K562 (cell line): ENCODE data around the gene RGL4. TPM values are rescaled to one million over a fixed set of nuclear protein-coding genes. Genes with fewer than 3 reads are reported as not detected.
"Not testable (repeated sequence)": the region's sequence is repeated elsewhere in the genome, so short reads cannot be mapped to it uniquely, and the experiment has no call there.

Experiments used
- ATAC-seq: fragments of 200-7000 bp; cut with Tn5 transposase; 3 replicates; pipeline ENCODE4 v1.9.1; 2020; ENCODE audit warnings: moderate library complexity
- Bru-seq: library from RNA; stranded (reverse); fragments of 400-500 nt; gene quantifications from one replicate; lab custom pipeline; 2021; lab: Mats Ljungman, UMichigan
- BruChase-seq, 2 experiments: library from RNA; stranded (reverse); fragments of 400-500 nt; gene quantifications; one replicate each; lab custom pipeline; 2021; lab: Mats Ljungman, UMichigan
- BruUV-seq: library from RNA; stranded (reverse); fragments of 400-500 nt; replicated peaks from 2 replicates; lab custom pipeline; 2021; lab: Mats Ljungman, UMichigan
- CTCF ChIA-PET: fragments of 300-600 bp; formaldehyde crosslinking; extraction: SDS; loops from one replicate; lab custom pipeline; 2021; ENCODE audit warnings: low intra/inter-chr PET ratio; lab: Yijun Ruan, JAX
- POLR2A ChIA-PET: fragments of 300-600, 350-650 bp; sonication (Branson Sonifier 250); formaldehyde crosslinking; extraction: SDS; loops from one replicate; lab custom pipeline; 2021; ENCODE audit warnings: antibody characterized with exemption, inconsistent platforms; lab: Yijun Ruan, JAX
- DNase-seq, 4 experiments: peaks; one replicate each; pipeline versions ENCODE4 v3.0.0 to v3.0.0-alpha.2; 2011 to 2018; ENCODE audit warnings: low spot score in 3 of 4, mixed read lengths in 3 of 4; ENCODE audit errors: extremely low read depth in 1 of 4
- FAIRE-seq: peaks from 2 replicates; lab custom pipeline; 2011; peaks lifted over from hg19 to GRCh38; lab: Jason Lieb, UNC
- H2AFZ ChIP-seq: 2 replicates; pipeline ENCODE4 v1.6.0; 2011; ENCODE audit warnings: low read depth, low read length, control low read depth, inconsistent platforms
- H3K27ac ChIP-seq: fragments of 200-600 bp; 3 replicates; pipeline ENCODE4 v1.8.0; 2011; ENCODE audit warnings: low read depth, mild to moderate bottlenecking, control low read depth, inconsistent platforms, low read length, moderate library complexity, mixed read lengths; ENCODE audit errors: extremely low read depth
- H3K27me3 ChIP-seq, 2 experiments: fragments of 300-600 bp in 1 of 2; 2 replicates in 1 of 2; 3 replicates in 1 of 2; pipeline versions ENCODE4 v1.6.0 to v1.8.0; 2011; ENCODE audit warnings: inconsistent platforms in 2 of 2, low read length in 2 of 2, mild to moderate bottlenecking in 1 of 2, mixed read lengths in 1 of 2, moderate library complexity in 1 of 2; ENCODE audit not compliant: control insufficient read depth in 2 of 2, insufficient read depth in 2 of 2
- H3K36me3 ChIP-seq: fragments of 300-600 bp; 3 replicates; pipeline ENCODE4 v1.8.0; 2011; ENCODE audit warnings: mild to moderate bottlenecking, low read length, inconsistent platforms; ENCODE audit not compliant: control insufficient read depth, insufficient read depth
- H3K4me1 ChIP-seq, 2 experiments: fragments of 200-600 bp in 1 of 2; replicated peaks in 1 of 2; 2 replicates in 1 of 2; 3 replicates in 1 of 2; pipeline versions ENCODE4 v1.5.1 to v1.8.0; 2011; ENCODE audit warnings: inconsistent platforms in 2 of 2, low read length in 2 of 2, mild to moderate bottlenecking in 1 of 2, mixed read lengths in 1 of 2, moderate library complexity in 1 of 2; ENCODE audit not compliant: control insufficient read depth in 2 of 2, insufficient read depth in 2 of 2
- H3K4me2 ChIP-seq: 2 replicates; pipeline ENCODE4 v1.6.1; 2011; ENCODE audit warnings: low read length, control low read depth, inconsistent platforms, mixed read lengths; ENCODE audit not compliant: insufficient read depth
- H3K4me3 ChIP-seq: fragments of 200-600 bp; sonication (generic), shearing (Covaris generic); 2 replicates; pipeline ENCODE4 v1.5.1; 2016; ENCODE audit warnings: control low read depth, inconsistent platforms
- H3K79me2 ChIP-seq: fragments of 200-600 bp; 3 replicates; pipeline ENCODE4 v1.8.0; 2011; ENCODE audit warnings: low read length, inconsistent platforms; ENCODE audit not compliant: control insufficient read depth, insufficient read depth
- H3K9ac ChIP-seq, 2 experiments: 2 replicates each; pipeline versions ENCODE4 v1.6.0 to v1.6.1; 2011; ENCODE audit warnings: low read depth in 2 of 2, low read length in 2 of 2, control low read depth in 1 of 2, inconsistent platforms in 1 of 2, mild to moderate bottlenecking in 1 of 2, mixed read lengths in 1 of 2; ENCODE audit not compliant: insufficient read depth in 1 of 2
- H3K9me1 ChIP-seq: one replicate; pipeline ENCODE4 v1.6.0; 2011; ENCODE audit warnings: inconsistent platforms, mild to moderate bottlenecking, low read length, moderate library complexity; ENCODE audit not compliant: control insufficient read depth, insufficient read depth
- H3K9me3 ChIP-seq: replicated peaks from 2 replicates; pipeline ENCODE4 v1.5.1; 2011; ENCODE audit warnings: low read depth, low read length, inconsistent platforms; ENCODE audit not compliant: control insufficient read depth, insufficient read depth
- H4K20me1 ChIP-seq: replicated peaks from 2 replicates; pipeline ENCODE4 v1.6.1; 2011; ENCODE audit warnings: low read length, inconsistent platforms, mixed read lengths; ENCODE audit not compliant: control insufficient read depth, insufficient read depth
- CBX3 ChIP-seq, 2 experiments: IDR thresholded peaks; 1 replicate in 1 of 2; 2 replicates in 1 of 2; pipeline ENCODE4 v1.6.1; 2012; ENCODE audit warnings: inconsistent platforms in 2 of 2, low read length in 2 of 2, borderline replicate concordance in 1 of 2, control low read depth in 1 of 2
- MTA3 ChIP-seq: fragments of 450-650 bp; formaldehyde crosslinking; IDR thresholded peaks from 2 replicates; pipeline ENCODE4 v1.6.1; 2017; ENCODE audit warnings: mild to moderate bottlenecking, borderline replicate concordance
- NR2C2 ChIP-seq, 2 experiments: fragments of 200-800 bp in 1 of 2; sonication (Bioruptor generic) in 1 of 2; sonication (generic) in 1 of 2; formaldehyde crosslinking in 1 of 2; IDR thresholded peaks; 2 replicates each; pipeline versions ENCODE4 v1.6.1 to v1.8.0; 2016 to 2022; ENCODE audit warnings: mild to moderate bottlenecking in 1 of 2, missing compliant biosample characterization in 1 of 2, missing genetic modification characterization in 1 of 2, missing genetic modification reagents in 1 of 2
- ZNF511 ChIP-seq: sonication (generic); formaldehyde crosslinking; IDR thresholded peaks from 2 replicates; pipeline ENCODE4 v1.8.0; 2022; ENCODE audit warnings: mild to moderate bottlenecking, missing genetic modification reagents
- ZNF583 ChIP-seq: fragments of 250-450 bp; sonication (Bioruptor Pico); IDR thresholded peaks from 2 replicates; pipeline ENCODE4 v1.4.0; 2020
- WGBS: fragments of 100-300 bp; shearing (Covaris generic); methylation state at CpG from one replicate; pipeline ENCODE4 v1.1.6; 2016; ENCODE audit warnings: low coverage, mixed read lengths; ENCODE audit not compliant: insufficient coverage; ENCODE audit errors: missing lambda C conversion rate; 5-methylcytosine and 5-hydroxymethylcytosine counted together
- in situ Hi-C: fragments of 300-500 bp; cut with MboI; formaldehyde crosslinking; loops from 4 replicates; pipeline ENCODE4 v1.15.0; 2018; ENCODE audit warnings: inconsistent platforms, mixed read lengths
- intact Hi-C: fragments of 100-400 bp; cut with micrococcal nuclease; formaldehyde crosslinking; loops from 2 replicates; pipeline ENCODE4 v1.14.2; 2022
- long read RNA-seq, 3 experiments: library from polyadenylated mRNA in 2 of 3; library from RNA in 1 of 3; unstranded in 2 of 3; stranded (forward) in 1 of 3; transcript quantifications; one replicate each; pipeline ENCODE4 v2.0.0, GENCODE V29; 2019 to 2022
- polyA minus RNA-seq, 3 experiments: library from RNA; depleted of rRNA, polyadenylated mRNA; stranded (reverse); fragments of >200 nt; gene quantifications; 2 replicates each; pipeline ENCODE4 v1.2.3, GENCODE V29; 2011
- polyA plus RNA-seq, 8 experiments: library from polyadenylated mRNA; depleted of rRNA in 4 of 8; stranded (reverse) in 5 of 8; unstranded in 3 of 8; fragments of >200 nt; fragmentation: Nextera tagmentation in 2 of 8; fragmentation: Illumina TruSeq in 1 of 8; extraction: Ambion mirVana in 2 of 8; extraction: Trizol in 1 of 8; gene quantifications; 2 replicates each; pipeline versions ENCODE4 v1.2.1 to v1.2.3, GENCODE V29; 2011 to 2014; ENCODE audit warnings: inconsistent platforms in 1 of 8, missing spikeins in 1 of 8
- total RNA-seq, 7 experiments: library from RNA; depleted of rRNA in 6 of 7; stranded (reverse); fragments of >200 nt in 6 of 7; fragmentation: Illumina TruSeq in 2 of 7; extraction: Trizol in 2 of 7; gene quantifications; 2 replicates each; pipeline versions ENCODE4 v1.2.1 to v1.2.3, GENCODE V29; 2011 to 2021; ENCODE audit warnings: low replicate concordance in 1 of 7

RGL4 gene
- 0.14 TPM in 1 of 2 replicates, not detected in the other for total RNA-seq (2011; cell fraction: chromatin; rRNA removed; ENCODE audit: low replicate concordance)
- not detected in 2 replicates for total RNA-seq (2011; cell fraction: nucleolus; rRNA removed)
- total RNA-seq (2011; cell fraction: nucleoplasm; rRNA removed): not detected in 2 replicates
- not detected in 2 replicates for total RNA-seq (2014; rRNA removed)
- total RNA-seq (2014; rRNA removed; fragmentation: Illumina TruSeq; extraction: Trizol): not detected in 2 replicates
- total RNA-seq (2015; rRNA removed; fragmentation: Illumina TruSeq; extraction: Trizol): not detected in 2 replicates
- not detected in 2 replicates for total RNA-seq (2021)
- polyA plus RNA-seq (2011; rRNA removed): not detected in 2 replicates
- polyA plus RNA-seq (2011; cell fraction: cytosol; rRNA removed): not detected in 2 replicates
- not detected in 2 replicates for polyA plus RNA-seq (2011; cell fraction: nucleus; rRNA removed)
- 0.10 and 0.13 TPM in 2 replicates for polyA plus RNA-seq (2012)
- not detected in 2 replicates for polyA plus RNA-seq (2014; fragmentation: Illumina TruSeq; extraction: Trizol)
- not detected for polyA plus RNA-seq (2014; fragmentation: Nextera tagmentation; extraction: Ambion mirVana)
- not detected in 2 replicates for polyA plus RNA-seq (2014; rRNA removed)
- not detected in 2 replicates for polyA minus RNA-seq (2011; rRNA and poly(A)+ RNA removed)
- polyA minus RNA-seq (2011; cell fraction: cytosol; rRNA and poly(A)+ RNA removed): not detected in 2 replicates
- not detected in 2 replicates for polyA minus RNA-seq (2011; cell fraction: nucleus; rRNA and poly(A)+ RNA removed)
- Bru-seq, nascent RNA: not detected
- not detected for BruChase-seq, experiment 1, labeled RNA remaining after a 2-hour chase
- BruChase-seq, experiment 2, labeled RNA remaining after a 6-hour chase: not detected
- long read RNA-seq, experiment 1, partial matches to known transcripts: 0 of 1 reads
- long read RNA-seq, experiment 1, other reads (novel, unspliced or antisense): 1 of 1 reads
- long read RNA-seq, experiment 2: 0 reads
- long read RNA-seq, experiment 3: 0 reads

- Histone ChIP-seq H3K79me2 (no peaks in the 10 kb centered on the region), H3K27ac (no peak within 1 kb of the TSS), H3K27me3 (no peaks in the 10 kb centered on the region), H4K20me1 (no peaks in the 10 kb centered on the region), H2AFZ (no peak within 1 kb of the TSS), H3K36me3 (peaks cover 30% of the 10 kb centered on the region; the same call in 2 of the 3 replicates), H3K4me2 (no peak within 1 kb of the TSS), H3K4me1 (peaks cover 0 to 3% of the 10 kb centered on the region in 2 experiments; a peak in 2 of 5 replicates), H3K9me1 (no peaks in the 10 kb centered on the region)
- intact Hi-C loops: no loop called here
- POLR2A ChIA-PET: interaction anchor here (1.2 kb wide), 1 partner anchor 9 kb away, joined by 4 read pairs; no protein-coding TSS in a partner anchor
- FAIRE-seq (no peak), DNase-seq (no peak)
- 84% methylated on average over 5 of the region's 5 CpGs for WGBS
- CTCF ChIA-PET: no interaction called here
- TF ChIP-seq CBX3 (IDR thresholded peaks at IDR 0.05; ENCODE audit: borderline replicate concordance in 1 of 2, low read length in 2 of 2) (no peak), NR2C2 (CRISPR knock-in tag; IDR thresholded peaks at IDR 0.05) (no peak), NR2C2 (tag; IDR thresholded peaks at IDR 0.05) (no peak), ZNF583 (no peak), ZNF511 (CRISPR knock-in tag) (no peak), MTA3 (no peak)
- TF ChIP-seq, all 486 proteins: peak for 0
- BruUV-seq: no TSS peak
- H3K4me3 ChIP-seq: no peak within 1 kb of the TSS
- no peak within 1 kb of the TSS for H3K9ac ChIP-seq
- ATAC-seq: no peak
- no peaks in the 10 kb centered on the region for H3K9me3 ChIP-seq
- in situ Hi-C loops: no loop called here
These were observed at the start of gene RGL4 for GRCh38 chr22:23690713-23691112. RGL4 (plus strand) TSS chr22:23691013; CDS start chr22:23692031, 1,018 bp downstream.

GRCh38 chr22:23646526-23646925 lies 44.3 kb upstream of the RGL4 start:
- intact Hi-C loops, H3K4me3 ChIP-seq, in situ Hi-C loops, H4K20me1 ChIP-seq, H3K9me1 ChIP-seq, ATAC-seq, H3K79me2 ChIP-seq, BruUV-seq, DNase-seq, H3K9ac ChIP-seq, H3K4me1 ChIP-seq, H3K4me2 ChIP-seq, H3K27me3 ChIP-seq, H2AFZ ChIP-seq, FAIRE-seq, H3K36me3 ChIP-seq, H3K27ac ChIP-seq, H3K9me3 ChIP-seq: not testable (repeated sequence)
- WGBS: 82% methylated on average over 7 of the region's 7 CpGs
- CTCF ChIA-PET: interaction anchor here (0.6 kb wide), 1 partner anchor 200 kb away, joined by 4 read pairs; no protein-coding TSS in a partner anchor
- POLR2A ChIA-PET: interaction anchor here (0.6 kb wide), 1 partner anchor 14 kb away, joined by 3 read pairs; no protein-coding TSS in a partner anchor
